Ramos (cell line): ENCODE measurements around the gene CCDC85C.
"Not testable (repeated sequence)": the region's sequence is repeated elsewhere in the genome, so short reads cannot be mapped to it uniquely, and the experiment has no call there.

Source experiments
- in situ Hi-C: fragments of 300-500 bp; cut with MboI; formaldehyde crosslinking; loops from one replicate; pipeline ENCODE4 v1.14.3; 2022; ENCODE audit warnings: low sequenced_read_pairs; ENCODE audit not compliant: unreplicated experiment

Gene CCDC85C

DNA sequence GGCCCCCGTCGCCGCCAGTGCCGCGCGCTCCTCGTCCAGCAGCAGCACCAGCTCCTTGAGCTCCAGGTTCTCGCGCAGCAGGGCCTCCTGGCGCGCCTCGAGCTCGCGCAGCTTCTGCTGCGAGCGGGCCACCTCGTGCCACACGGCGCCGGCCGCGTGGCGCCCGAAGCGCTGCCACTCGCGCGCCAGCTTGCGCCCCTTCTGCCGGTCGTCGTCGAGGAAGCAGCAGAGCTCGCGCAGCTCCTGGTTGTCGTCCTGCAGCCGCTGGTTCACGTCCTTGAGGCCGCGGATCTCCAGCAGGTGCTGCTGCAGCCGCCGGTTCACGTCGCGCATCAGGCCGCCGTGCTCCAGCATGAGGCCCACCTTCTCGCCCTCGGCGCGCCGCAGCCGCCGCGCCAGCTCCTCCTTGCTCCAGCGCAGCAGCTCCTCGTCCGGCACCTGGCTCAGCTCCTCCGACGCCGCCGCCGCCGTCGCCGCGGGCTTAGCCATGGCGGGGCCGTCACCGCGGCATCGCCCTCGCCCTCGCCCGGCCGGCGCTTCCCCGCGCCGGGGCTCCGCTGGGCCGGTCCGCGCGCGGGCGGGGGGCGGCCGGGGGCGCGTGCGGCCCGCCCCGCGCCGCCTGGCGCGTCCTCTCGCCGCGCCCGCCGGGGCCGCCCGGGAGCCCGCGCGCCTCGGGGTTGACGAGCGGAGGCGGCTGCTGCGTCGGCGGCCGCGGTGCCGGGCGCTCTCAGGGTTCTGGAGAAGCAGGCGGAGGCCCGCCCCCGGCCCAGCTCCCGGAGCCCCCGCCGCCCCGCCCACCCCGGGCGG, at the start of gene CCDC85C:
CCDC85C (minus strand) TSS at position 737 of the 807 bp plus-strand sequence; CDS start at position 489, 248 bp downstream.
- in situ Hi-C loops = no loop called here

DNA sequence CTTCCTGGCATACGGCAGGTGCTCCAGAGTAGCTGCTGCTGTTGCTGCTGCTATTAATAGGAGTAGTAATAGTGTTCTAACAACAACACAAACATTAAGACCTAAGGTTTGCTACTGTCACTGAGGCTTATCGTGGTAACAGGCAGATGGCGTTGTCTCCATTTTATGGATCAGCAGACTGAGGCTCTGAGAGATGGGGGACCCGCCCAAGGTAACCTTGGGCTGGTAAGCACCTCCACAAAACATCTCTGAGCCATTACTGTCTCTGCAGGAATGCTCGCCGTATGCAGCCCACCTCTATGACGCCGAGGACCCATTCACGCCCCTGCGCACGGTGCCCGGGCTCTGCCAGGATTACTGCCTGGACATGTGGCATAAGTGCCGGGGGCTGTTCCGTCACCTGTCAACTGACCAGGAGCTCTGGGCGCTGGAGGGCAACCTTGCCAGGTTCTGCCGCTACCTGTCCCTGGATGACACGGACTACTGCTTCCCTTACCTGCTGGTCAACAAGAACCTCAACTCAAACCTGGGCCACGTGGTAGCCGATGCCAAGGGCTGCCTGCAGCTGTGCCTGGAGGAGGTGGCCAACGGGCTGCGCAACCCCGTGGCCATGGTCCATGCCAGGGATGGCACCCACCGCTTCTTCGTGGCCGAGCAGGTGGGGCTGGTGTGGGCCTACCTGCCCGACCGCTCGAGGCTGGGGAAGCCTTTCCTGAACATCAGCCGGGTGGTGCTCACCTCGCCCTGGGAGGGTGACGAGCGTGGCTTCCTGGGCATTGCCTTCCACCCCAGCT, 48.1 kb upstream of the CCDC85C start:
- in situ Hi-C loops = no loop called here

DNA sequence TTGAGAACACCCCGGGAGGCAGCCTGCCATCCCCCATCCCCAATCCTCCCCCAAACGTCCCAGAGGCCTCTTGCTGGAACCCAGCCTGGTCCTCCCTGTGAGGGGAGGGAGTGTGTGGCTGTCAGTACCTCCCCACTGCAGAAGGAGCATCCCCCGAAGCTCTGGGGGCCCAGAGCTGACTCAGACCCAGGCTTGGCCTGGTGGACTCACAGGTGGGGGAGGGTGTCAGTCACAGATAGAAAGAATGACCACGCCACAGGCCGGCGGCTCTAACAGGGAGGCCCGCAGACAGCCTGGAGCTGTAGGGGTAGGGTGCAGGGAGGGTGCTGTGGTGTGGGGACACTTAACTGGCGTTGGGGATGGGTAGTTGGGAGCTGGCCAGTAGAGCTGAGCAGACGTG, 46.2 kb upstream of the CCDC85C start:
- in situ Hi-C loops = no loop called here

DNA sequence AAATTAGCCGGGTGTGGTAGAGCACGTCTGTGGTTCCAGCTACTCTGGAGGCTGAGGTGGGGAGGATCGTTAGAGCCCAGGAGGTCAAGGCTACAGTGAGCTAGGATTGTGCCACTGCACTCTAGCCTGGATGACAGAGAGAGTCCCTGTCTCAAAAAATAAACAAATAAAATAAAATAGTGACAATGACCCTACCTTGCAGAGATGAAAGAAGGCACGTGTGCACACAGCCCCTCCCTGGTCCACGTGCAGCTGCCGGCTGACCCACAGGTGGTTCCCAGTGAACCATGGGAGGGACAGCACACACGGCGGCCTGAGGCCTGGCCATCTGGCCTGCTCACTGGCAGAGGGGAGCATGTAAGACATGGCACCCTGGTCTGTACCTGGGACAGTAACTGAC, 45.6 kb upstream of the CCDC85C start:
- in situ Hi-C loops = no loop called here

DNA sequence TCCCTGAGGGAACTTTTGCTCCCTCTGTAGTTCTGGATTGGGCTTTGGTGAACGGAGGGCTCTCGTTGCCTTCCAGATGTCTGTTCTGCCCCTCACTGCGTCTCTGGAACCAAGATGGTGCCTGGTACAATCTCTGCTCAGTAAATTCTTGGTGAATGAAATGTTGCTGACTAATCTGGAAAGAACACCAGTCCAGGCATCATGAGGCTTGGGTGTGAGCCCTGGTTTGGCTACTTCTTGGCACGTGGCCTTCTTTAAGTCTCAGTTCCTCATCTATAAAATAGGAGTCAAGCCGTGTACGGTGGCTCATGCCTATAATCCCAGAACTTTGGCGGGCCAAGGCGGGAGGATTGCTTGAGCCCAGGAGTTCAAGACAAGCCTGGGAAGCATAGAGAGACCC, 45.2 kb upstream of the CCDC85C start:
- in situ Hi-C loops = no loop called here

DNA sequence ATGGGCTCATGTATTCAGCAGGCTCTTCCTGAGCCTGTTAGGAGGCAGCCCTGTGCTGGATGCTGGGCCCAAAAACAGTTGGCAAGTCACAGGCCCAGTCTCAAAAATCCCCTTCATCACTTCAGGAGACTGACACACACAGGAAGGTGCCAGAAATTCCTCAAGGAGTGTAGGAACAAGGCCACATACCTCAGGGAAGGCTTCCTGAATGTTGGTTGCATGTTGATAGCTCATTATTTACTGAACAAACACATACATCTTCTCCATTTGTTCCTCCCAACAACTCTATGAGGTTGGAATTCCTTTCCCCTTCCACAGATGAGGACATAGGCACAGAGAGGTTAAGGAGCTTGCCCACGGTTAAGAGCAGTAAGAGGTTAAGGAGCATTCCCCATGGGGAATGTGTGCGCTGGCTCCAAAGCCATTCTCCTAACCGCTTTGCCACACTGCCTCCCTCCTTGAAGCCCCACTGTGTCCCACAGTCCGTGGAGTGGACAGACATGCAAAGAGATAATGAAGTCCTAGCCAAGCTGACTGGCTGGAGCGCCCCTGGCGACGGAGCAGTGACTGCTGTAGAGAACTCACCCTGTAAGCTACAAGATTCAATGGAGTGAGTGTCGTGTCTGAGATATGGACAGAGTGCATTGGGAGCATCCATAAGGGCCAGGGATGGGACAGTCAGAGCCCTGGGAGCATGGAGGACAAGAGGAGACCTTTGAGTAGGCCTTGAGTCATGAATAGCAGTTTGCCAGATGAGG, 44.2 kb upstream of the CCDC85C start:
- in situ Hi-C loops = no loop called here

DNA sequence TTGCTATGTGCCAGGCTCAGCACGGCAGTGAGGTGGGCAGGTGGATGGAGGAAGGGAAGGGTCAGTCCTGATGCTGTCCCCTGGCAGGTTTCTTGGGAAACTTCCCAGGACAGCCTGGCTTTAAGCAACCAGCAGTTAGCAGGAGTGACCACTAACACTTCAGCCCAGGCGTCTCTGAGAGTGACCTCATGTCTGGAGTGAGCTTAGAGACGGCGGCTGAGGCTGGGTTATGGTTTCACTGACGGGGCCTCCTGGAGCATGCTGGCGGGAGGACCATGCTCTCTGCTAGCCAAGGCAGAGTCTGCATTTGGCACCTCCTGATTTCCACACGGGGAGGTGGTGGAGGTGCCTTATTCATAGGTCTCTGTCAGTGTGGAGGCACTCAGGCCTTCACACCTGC, 43.4 kb upstream of the CCDC85C start:
- in situ Hi-C loops = no loop called here

DNA sequence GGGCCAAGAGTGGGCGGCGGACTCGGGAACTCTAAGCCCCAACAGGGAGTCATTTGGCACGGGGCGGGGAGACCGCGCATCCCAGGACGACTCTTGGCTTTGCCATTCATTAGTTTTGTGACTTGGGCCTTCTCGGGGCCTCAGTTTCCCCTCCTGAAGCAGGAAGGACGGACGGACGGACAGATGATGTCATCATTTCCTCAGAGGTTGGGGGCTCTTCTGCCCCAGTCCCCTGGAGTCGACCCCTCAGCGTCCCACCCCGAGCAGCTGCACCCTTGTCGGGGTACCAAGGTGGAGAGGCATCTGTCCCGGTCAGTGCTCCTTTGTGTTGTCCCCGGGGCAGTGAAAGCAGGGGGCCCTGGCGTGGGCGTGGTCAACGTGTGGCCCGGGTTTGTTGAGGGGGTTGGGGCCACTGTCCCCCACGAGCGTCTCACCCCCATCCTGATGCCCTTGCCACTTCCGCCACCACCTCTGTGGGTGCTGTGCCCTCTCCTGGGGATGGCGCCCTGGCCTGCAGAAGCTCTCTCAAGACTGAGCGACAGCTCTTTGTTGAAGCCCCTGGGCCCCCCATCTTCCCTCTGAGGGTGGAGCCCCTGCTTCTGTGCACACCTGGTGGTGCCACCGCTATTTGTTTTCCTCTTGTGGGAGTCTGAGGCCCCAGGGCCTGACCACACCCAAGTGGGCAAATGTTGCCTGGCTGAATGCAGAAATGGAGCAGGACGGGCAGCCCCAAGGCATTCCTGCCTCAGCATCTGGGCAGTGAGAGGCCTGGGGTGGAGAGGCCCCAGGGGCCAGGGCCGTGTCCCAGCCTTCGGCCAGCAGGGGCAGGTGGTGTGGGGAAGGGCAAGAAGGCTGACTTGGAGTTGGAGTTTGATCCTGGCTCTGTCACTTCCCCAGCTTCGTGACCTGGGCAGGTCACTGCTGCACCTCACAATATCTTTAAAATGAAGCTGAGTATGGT, 41.8 kb upstream of the CCDC85C start:
- in situ Hi-C loops = no loop called here

DNA sequence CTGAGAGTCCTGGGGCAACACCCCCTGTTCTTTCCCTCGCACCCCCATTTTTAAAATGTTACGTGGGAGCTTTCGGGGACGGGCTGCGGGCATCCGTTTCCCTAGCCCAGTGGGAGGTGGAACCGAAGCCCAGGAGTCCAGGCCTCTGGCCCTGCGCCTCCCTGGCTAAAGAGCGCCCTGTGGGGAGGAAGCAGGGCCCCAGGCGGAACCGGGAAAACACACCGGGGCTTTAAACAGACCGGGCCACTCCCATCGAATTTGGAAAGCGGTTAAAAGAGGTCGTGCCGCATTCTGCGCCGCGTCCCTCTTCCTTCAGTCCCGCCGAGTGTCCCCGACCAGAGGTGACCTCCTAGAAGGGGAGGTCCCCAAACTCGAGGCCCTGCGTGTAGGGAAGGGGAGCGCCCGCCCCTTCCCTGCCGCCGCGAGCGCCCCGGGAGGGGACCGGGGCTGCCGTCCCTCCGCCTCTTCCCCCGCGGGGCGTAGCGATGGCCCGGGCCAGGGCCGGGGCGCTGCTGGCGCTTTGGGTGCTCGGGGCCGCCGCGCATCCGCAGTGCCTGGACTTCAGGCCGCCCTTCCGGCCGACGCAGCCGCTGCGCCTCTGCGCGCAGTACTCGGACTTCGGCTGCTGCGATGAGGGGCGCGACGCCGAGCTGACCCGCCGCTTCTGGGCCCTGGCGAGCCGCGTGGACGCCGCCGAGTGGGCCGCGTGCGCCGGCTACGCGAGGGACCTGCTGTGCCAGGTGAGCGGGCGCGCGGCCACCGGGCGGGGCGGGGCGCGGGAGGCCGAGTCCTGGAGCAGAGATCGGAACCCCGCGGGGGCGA, 40.9 kb upstream of the CCDC85C start, which contains the start of gene HHIPL1:
HHIPL1 (plus strand) TSS at position 407 of the 822 bp plus-strand sequence; CDS start at position 486, 79 bp downstream.
- in situ Hi-C loops = no loop called here

DNA sequence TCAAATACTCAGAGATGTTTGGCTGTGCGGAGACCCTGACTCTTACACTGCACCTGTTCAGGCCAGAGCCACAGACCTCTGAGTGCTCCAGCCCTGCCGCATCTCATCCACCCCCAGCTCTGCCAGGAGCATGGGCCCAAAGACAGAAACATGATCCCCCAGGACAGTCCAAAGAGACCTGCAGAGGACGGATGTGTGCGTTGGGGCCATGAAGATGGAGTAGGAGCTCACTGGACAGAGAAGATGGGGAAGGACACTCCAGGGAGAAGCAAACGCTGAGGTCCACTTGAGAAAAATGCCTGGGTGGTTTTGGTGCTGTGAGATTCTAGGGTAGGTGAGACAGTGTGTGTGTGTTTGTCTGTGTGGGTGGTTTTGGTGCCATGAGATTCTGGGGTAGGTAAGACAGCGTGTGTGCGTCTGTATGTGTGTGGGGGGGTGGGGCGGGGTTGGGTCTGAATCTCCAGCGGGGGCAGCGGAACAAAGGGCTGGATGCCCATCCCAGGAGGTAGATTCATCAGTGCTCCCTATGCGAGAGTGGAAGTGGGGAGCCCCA, 40.1 kb upstream of the CCDC85C start:
- in situ Hi-C loops = no loop called here

DNA sequence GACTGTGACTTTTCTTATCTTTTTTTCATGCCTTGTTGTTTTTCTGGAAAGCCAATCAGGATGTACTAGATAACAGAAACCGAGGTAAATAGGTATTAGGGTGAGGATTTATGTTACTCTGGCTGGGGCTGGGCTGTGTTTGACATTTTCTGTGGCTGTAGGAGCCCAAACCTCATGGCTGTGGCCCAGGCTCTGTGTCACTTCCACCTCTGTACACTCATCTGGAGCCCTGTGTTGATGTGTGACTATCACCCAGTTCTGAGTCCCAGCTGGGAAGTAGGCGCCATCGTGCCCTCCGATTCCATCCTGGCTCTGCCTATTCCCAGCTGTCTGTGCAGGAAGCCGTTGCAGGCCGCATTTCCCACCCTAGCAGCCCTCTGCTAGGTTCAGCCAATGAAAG, 39.3 kb upstream of the CCDC85C start:
- in situ Hi-C loops = no loop called here

DNA sequence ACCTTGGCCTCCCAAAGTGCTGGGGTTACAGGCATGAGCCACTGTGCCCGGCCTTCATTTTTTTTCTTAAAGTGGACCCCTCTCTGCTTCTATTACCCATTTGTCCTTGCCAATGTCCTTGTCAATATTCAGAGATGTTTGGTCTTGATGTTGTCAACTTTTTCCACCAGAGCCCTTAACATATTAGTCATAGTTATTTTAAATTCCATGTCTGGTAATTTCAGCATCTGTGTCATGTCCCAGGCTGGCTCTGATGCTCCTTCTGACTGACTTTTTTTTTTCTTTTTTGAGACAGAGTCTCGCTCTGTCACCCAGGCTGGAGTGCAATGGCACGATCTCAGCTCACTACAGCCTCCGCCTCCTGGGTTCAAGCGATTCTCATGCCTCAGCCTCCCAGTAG, 38.8 kb upstream of the CCDC85C start:
- in situ Hi-C loops = not testable (repeated sequence)

DNA sequence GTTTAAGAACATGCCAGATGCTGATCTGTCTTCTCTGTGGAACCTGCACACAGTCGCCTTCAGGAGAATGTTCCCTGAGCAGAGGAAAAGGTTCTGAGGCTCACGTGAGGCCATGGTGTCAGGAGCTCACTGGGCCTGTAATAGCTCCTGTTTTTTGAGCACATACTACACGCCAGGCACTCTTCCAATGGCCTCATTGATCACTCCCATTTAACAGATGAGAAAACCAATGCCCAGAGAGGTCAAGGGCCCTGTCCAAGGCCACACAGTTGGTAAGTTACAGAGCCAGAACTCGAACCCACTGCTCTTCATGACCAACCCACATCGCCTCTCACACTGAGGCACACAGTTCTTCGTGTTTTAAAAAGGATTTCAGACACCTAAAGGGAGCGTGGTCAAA, 33.6 kb upstream of the CCDC85C start:
- in situ Hi-C loops = no loop called here

DNA sequence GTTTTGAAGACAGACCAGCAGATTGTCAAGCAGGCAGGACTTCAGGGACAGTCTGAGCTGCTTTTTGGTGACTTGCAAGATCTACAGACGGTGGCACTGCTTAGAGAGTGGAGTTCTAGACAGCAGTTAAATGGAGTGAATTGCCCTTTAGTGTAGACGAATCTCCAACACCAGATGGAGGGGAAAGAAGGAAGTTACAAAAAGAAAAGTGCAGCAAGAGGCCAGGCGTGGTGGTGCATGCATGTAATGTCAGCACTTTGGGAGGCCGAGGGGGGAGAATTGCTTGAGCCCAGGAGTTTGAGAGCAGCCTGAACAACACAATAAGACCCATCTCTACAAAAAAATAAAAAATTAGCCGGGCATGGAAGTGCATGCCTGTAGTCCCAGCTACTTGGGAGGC, 32.5 kb upstream of the CCDC85C start:
- in situ Hi-C loops = no loop called here

DNA sequence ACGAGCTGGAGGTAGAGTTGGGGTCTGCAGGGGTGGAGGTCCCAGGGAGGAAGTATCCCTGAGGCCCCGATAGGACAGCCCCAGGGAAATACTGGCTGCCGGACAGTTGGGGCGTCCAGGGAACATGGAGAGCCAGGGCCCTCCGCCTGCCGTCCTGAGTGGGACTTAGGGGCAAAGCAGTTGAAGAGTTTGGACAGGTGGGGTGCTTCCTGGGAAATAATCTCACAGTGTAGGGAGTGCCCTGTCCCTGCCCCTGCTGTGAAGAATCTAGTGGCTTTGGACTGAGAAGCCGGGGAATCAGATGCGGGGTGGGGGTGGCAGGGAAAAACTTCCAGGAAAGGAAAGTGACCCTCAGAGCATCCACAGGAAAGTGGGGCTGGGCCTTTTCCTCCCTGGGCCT, 31.1 kb upstream of the CCDC85C start:
- in situ Hi-C loops = no loop called here

DNA sequence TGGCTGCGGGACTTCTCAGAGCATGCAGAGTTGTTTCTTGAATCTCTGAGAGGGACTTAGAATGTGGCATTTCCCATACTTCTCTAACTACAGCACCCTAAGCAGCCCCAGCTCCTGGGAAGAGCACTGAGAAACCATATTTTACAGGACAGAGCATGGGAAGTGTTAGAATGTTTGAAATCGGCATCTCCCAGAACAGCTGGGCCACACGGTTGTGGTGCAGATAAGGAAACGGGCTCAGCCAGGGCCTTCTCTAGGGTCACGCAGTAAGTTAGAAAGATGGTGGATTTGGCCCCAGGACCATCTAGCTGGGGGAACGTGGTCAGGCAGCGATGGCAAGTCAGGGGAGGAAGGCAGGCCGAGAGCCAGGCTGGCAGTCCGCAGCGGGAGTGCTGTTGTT, 30.4 kb upstream of the CCDC85C start:
- in situ Hi-C loops = no loop called here

DNA sequence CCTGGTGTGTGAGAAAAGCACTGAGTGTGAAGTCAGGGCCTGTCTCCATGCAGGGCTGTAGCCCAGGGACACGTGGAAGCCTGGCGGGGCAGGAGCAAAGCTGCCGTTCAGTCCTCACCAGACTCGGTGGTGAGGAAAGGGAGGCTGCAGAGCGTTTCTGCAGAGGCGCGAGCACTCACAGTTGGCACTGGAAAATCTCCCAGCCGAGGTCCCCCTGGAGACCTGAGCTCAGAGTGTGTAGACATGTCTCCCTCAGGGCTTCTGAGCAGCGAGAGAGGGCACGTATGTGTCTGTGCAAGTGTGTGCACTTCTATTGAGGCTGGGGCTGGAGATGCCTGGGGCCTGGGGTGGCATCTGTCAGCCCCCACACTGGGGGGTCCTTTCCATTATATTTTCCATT, 29.9 kb upstream of the CCDC85C start:
- in situ Hi-C loops = no loop called here

DNA sequence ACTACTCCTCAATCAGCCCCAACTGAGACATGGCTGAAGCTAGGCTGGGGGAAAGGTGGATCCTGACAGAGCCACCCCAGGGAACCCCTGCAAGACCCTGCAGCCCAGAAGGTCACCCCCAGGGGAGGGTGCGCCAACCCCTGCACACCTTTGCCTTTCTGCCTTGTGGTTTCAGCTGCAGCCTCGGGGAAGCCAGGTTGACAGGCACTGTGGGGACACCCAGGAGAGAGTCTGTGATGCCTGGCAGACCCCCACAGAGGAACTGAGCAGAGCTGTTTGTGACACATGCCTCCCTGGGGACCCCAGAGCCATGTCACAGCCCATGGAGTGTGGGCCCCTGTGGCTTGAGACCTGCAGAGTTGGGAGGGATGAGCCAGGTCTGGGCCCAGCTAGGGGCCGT, 29.1 kb upstream of the CCDC85C start:
- in situ Hi-C loops = no loop called here
